Tongue (tissue), 2 donors: ENCODE measurements around the gene IER5. TPM values are rescaled to one million over a fixed set of nuclear protein-coding genes. Genes with fewer than 3 reads are reported as not detected.

Source experiments
- DNase-seq: peaks from one replicate; pipeline ENCODE4 v3.0.0-alpha.2; 2015
- total RNA-seq: library from RNA; depleted of rRNA; stranded (reverse); fragments of >200 nt; gene quantifications from one replicate; pipeline ENCODE4 v1.2.3, GENCODE V29; 2014

IER5 gene
- total RNA-seq, 1 donor from 2014 or later = 15.6 TPM

DNA sequence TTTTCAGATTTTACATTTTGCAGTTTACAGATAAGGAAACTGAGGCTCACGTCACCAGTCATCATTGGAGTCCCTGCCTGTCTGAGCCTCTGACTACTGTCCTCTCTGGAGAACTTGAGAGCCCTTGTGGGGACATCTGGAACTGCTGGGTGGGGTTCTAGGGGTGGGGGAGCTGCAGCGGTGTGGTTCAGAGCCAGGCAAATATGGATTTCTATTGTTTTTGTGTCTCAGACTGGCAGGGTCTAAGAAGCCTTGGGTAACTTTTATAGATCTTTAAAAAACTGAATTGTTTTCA is 46.9 kb downstream of the IER5 start:
- no peak for DNase-seq

DNA sequence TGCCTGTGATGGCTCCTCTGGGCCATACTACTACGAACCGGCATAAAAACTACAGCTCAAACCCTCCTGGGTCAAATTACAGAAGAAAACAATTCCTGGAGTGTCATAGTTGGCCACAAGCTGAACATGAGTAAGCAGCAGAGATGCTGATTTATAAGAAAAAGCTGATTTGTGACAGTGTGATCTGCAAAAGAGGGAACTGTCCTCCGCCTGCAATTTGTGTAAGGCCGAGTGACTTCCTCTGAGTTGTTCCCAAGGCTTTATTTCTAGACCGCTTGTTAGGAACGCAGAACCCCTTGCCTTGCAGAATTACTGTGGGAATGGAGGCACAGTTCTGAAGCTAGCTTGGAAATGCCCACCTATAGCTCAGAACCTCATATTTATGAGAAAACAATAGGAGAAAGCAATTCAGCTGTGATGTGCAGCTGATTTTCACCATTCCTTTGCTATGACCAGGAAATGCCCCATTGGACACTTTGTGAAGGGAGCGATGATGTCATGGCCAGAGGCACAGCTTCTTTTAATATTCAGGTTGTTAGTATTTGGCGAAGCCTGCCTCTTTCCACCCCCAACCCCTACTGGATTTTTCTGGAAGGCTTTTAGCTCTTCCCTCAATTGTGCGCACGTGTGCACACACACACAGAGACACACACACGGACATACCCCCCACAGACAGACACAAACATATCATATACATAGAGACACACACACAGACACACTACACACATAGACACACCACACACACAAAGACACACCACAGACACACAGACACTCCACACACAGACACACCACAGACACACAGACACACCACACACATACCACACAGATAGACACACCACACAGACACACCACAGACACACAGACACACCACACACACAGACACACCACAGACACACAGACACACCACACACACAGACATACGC is 47.6 kb downstream of the IER5 start:
- peak; percentile 52 for DNase-seq

- no peak for DNase-seq
Observed at GRCh38 chr1:181136738-181137122, 48.2 kb downstream of the IER5 start.

- no peak for DNase-seq
Observed at GRCh38 chr1:181137217-181137743, 48.8 kb downstream of the IER5 start.

GRCh38 chr1:181139631-181140061 is 51.1 kb downstream of the IER5 start:
- no peak for DNase-seq

- DNase-seq = no peak
Observed at GRCh38 chr1:181140398-181140797, 51.9 kb downstream of the IER5 start.

GRCh38 chr1:181140891-181141290 is 52.4 kb downstream of the IER5 start:
- DNase-seq = no peak

- DNase-seq = no peak
Observed at GRCh38 chr1:181141431-181141910, 53.0 kb downstream of the IER5 start.

Other genes starting within 250 kb of the IER5 start
- 10.2 TPM for gene KIAA1614, start 175.8 kb upstream of the IER5 start, total RNA-seq
- 32.8 TPM for gene STX6, start 65.8 kb upstream of the IER5 start, total RNA-seq
- gene MR1, start 54.7 kb upstream of the IER5 start, total RNA-seq = 8.4 TPM